CD1c-positive myeloid dendritic cell (primary cell): Measurements from ENCODE around the gene PARD3.
"Not testable (repeated sequence)": the region's sequence is repeated elsewhere in the genome, so short reads cannot be mapped to it uniquely, and the experiment has no call there.

Experiments
- DNase-seq: peaks from one replicate; pipeline ENCODE4 v3.0.0-alpha.2; 2016; ENCODE audit errors: extremely low spot score

The PARD3 gene

DNA sequence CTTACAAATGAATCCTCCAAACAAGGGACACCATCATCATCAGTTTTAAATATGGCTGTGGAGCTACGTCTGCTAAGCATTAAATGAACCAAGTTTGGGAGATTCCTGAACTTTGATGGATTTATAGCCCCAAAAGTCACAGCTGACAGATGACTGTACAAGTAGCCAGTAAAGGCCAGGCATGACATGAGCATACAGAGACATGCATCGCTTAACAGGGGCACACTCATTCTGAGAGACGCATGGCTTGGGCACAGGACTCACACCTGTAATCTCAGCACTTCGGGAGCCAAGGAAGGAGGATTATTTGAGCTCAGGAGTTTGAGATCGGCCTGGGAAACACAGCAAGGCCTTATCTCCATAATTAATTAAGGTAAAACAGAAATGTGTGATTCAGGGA, 166.2 kb downstream of the PARD3 start:
- no peak for DNase-seq

DNA sequence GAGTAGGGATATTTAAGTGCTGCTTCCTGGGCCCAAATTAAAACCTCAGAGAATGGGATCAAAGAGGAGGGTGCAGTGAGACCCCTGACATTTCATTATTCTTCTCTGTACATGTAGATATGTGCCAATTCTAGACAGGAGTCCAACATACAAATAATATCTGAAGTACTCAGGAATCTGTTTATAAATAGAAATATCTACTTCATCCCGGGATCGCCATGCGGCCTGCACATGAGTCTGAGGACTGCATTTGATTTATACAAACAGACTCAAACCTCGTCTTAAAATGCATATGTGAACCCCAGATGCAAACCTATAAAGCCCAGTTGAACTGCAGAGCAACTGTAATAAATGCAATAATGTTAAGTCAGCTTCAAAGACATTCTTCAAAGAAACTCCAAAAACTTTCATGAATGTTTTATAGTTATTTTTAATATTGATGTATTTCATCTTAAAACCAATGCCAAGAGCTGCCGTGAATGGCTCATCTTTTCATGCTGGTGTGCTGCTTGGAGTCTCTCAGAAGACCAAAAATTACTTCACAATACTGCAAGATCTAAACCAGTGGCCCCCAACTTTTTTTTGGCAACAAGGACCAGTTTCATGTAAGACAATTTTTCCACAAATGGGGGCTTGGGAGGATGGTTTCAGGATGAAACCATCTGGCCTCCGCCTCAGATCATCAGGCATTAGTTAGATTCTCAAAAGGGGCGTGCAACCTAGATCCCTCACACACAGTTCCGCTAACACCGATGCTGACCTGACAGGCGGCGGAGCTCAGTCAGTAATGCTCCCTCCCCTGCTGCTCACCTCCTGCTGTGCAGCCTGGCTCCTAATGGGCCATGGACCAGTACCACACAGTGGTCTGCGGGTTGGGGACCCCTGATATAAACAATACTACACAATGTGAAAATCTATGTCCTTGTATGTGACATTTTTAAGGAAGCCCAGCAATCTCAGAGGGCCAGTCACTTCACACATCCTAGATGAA, 166.9 kb downstream of the PARD3 start:
- DNase-seq: no peak

DNA sequence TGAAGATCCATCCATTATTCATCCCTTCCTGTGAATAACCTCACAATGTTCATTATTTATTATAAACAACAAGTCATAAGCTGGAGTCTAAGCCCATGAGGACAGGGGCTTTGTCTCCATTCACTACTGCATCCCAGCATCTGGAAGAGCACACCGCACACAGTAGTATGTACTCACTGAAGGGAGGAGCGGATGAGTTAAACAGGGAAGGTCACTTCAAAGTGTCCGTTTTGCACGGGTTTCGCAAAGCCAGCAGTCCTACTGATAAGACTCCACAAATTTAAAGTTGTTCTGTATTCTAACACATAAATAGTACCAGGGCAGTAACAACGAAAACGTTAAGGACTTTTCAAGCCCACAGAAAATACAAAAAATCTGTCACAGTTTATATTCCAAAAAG, 167.9 kb downstream of the PARD3 start:
- no peak for DNase-seq

DNA sequence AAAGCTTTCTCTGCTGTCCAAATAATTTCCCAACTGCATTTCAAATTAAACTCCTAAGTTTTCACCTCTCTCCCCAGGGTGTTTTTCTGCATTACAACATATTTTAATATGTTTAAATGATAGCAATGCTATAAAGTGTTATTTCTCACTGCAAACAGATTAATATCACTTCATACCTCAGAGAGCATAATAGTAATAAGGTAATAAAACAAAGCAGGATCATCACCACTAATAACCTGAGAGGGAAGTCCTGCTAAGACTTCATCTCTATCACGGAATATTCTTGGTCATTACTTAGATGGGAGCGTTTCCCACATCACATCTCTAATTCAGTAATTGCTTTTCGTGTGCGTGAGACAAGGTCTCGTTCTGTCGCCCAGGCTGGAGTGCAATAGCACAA, 168.8 kb downstream of the PARD3 start:
- DNase-seq: no peak

DNA sequence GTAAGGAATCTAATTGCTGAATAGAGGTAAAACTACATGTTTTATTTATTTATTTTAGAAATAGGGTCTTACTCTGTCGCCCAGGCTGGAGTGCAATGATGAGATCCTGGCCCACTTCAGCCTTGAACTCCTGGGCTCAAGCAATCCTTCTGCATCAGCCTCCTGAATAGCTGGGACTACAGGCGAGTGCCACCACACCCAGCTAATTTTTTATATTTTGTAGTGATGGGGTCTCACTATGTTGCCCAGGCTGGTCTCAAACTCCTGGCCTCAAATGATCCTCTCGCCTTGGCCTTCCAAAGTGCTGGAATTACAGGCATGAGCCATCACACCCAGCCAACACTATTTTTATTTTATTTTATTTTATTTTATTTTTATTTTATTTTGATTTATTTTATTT, 170.3 kb downstream of the PARD3 start:
- DNase-seq: not testable (repeated sequence)

DNA sequence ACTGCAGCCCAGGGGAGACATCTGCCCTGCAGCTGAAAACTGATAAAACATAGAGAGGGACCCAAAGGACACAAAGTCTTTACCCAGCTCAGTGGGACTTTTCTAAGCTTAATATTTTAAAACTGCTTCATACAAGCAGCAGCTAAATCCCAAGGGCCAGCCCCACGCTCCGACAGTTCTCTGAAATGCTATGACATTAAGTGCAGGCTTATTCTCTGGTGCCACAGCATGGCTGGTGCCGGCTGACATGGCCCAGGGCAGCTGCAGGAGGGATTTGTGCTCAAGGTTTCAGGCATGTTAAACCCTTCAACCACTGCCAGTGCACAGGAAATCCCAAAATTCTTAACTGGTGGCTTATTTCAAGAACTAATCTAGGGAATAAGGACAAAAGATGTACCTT, 170.9 kb downstream of the PARD3 start:
- DNase-seq: no peak

DNA sequence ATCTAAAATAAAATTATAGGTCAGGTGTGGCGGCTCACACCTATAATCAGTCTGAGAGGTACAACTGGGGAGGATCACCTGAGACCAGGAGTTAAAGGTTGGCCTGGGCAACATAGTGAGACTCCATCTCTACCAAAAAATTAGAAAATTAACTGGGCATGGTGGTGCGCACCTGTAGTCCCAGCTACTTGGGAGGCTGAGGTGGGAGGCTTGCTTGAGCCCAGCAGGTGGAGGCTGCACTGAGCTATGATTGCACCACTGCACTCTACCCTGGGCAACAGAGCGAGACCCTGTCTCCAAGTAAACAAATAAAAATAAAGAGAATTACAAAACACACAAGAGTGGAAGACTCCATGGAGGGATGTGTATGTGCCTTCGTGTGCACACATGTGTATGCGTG, 171.5 kb downstream of the PARD3 start:
- no peak for DNase-seq

DNA sequence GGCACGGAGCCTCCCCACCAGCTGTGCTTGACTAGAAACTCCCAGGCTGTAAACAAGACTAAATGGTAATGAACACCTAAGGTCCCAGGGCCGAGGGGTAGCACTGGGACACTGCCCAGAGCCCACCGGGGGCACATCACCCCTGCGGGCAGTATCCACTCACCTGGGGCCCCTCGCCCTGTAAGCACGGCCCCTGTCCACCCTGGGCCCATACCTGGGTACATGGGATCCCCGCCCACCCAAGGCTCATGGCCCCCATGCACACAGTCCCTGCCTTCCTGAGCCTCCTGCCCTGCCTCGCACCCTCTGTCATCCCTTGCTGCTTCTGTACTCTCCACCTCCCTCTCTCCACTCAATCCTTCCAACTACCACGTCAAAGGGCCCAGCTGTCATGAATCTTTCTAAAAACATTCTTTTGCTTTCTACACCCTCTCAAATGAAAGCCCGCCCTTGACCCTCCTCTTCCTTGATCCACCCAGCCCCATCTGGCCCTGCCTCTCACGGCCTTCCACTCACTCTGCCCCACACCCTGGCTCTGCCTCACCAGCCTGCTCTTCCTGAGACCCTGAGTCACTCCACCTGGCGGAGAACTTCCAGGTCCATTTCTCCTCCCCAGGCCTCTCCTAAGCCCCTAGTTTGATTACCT, 173.1 kb downstream of the PARD3 start:
- DNase-seq: no peak

DNA sequence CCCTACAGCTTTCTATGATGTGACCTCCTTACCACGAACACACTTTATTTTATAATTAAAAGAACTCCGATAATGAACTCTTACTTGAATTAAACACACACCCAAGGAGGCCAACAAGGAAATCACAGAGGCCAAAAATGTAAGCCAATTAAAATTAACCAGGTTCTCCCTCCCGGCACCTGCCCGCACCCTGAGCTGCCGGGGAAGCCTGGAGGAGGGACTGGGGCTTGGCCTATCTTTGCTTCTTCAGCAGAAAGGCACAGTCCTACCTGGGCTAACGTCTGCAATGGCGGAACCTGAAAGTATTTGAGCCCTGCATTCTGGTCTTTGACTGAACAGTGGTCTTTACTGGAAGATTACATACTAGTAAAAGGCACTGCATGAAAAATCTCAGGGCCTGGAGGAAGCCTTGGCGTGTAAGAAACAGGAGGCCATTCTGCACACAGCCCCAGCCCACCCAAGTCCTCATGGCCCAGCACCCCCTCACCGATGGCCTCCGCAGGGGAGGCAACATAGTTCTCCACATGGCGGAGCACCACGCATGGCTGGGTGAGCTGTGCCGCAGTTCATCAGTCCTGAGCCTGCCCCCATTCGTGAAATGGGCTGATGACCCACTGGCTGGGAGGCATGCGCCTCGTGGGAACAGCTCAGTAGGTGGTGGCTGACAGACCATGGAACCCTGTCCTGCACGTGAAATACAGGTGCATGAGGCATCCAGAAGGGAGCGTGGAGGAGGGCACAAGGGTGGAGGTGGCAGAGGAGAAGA, 173.8 kb downstream of the PARD3 start:
- no peak for DNase-seq

DNA sequence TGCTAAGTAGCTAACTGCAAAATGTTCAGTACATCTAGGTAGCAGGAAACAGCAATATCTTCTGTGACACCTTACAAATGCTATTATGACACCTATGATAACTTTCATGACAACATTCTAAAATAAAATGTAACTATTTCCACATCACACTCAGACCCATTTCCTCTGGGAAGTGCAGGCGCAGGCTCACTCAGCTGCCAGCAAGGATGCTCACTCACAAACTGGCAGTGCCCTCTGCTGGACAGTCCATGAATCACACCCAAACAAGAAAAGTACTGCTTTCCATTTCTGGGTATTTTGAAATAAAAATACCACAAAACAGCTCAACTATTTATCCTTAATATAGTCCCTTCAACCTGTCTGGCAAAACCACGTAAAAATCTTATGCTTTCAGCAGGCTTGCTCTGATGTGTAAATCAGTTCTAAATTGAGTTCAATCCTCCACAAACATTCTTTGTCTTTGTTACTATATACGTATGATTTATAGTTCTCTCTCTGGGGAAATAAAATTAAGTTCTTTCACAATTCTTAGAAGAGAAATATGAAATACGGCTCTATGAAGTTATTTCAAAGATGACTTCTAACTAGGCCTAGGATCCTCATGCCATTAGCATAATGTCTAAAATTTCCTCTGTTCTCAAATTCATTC, 176.6 kb downstream of the PARD3 start:
- peak; percentile 79 for DNase-seq

DNA sequence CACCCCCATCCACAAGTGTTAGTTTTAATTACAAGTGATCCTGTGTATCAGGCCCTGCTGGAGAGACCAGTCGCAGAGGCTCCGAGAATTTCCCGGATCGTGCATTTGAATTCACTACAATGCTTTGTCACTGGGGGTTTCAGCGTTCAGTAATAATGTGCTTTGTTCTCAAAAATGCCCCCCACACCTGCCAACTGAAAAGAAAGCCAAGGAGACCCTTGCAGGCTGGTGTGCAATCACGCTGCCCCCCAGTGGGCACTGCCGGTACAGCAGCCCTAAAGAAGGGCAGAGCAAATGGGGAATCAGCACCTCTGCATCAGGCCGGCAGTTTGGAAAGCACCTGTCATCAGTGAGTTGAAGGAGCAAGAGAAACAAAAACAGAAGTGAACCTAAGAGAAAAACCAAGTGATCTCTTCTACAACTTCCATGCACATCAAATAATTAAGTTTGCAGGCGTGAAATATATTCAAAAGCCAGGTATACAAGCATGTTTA, 177.6 kb downstream of the PARD3 start:
- peak; percentile 65 for DNase-seq

DNA sequence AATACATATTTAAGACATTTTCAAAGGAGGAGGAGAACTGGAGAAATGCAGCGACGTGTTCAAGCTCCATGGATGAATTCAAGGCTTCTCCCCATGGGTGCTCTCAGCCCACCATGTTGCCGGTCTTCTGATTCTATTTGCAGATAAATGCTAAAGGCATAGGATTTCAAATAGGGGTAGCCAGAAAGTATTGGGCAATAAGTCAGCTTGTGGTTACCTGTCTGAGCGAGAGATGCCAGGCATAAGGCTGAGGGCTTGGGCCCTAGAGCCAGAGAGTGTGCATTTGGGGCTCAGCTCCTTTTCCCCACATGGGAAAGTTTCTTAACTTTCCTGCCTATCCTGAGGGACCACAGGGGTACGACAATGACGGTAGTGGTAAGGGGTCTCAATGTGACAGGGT, 180.0 kb downstream of the PARD3 start:
- DNase-seq: no peak

DNA sequence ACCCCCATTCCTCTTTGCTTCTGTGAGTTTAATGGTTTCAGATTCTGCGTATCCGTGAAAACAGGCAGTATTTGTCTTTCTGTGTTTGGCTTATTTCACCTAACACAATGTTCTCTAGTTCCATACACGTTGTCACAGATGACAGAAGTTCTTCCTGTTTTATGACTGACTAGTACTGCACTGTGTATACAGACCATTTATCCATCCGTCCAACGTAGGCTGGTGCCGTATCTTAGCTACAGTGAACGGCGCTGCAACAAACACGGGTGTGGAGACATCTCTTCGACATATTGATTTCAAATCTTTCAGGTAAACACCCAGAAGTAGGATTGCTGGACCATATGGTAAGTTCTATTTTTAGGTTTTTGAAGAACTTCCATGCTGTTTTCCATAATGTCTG, 181.7 kb downstream of the PARD3 start:
- no peak for DNase-seq

DNA sequence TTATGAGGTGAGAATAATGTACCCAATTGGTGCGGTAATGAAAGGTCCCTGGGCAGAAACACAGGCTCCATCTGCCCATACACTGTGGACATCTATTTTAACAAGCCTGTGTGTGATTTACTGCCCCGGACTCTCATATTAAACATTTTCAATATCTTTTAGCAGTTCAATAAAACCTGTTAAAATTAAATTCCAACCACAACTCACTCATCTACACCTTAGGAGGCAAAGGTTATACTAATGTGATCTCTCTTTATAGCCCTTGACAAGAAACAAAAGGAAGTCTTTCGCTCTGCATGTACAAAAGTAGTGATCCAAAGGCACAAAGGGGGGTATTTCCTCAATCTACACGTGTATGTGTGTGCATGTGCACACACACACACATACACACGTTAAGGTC, 186.0 kb downstream of the PARD3 start:
- no peak for DNase-seq

DNA sequence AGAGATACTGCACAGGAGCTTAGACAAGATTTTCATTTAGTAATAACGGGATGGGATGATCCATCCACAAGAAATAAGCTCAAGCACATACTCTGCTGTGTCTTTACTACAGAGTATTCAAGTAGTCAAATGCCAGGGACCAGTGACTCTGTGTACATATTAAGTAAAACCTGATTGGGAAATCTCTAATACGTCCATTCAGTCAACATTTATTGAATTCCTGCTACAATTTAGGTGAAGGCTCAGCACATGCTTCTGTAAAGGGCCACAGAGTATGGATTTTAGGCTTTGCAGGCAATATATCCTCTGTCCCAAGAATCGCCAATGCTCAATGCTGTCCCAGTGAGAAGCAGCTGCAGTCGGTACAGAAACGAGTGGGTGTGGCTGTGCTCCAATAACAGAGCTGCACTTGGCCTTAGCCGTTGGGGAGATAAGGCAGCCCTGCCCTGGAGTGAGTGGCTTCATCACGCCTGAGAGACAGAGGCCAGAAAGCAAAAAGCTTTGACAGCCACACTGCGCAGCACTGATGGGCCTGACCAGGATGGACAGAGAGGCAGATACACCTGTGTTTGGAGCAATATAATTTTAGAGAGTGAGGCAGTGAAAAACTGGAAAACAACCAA, 186.8 kb downstream of the PARD3 start:
- no peak for DNase-seq

DNA sequence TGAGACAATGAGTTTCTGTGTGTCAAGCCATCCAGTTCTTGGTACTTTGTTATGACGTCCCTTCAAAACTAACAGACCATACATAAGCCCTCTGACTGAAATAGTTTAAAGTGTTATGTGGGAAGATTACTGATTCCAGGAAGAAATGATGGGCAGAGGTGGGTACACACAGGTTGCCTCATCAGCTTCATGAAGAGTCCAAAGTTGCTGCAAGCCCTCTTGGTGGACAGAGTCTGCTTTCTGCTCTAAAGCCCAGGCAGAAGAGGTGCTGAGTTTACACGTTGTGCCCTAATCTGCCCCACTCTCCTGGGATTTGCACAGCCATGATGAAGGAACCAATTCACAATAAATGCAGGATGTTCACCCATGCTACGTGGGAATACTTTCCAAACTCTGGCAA, 187.4 kb downstream of the PARD3 start:
- no peak for DNase-seq

DNA sequence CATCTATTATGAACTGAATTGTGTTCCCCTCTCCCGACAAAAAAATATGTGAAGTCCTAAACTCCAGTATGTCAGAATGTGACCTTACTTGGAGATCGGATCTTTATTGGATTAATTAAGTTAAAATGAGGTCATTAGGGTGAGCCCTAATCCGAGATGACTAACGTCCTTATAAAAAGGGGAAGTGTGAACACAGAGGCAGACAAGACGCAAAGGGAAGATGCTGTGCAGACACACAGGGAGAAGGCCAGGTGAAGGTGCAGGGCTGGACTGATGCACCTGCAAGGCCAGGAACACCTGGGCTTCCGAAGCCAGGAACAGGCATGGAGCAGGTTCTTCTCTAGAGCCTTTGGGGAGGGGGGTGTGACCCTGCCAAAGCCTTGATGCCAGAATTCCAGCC, 187.8 kb downstream of the PARD3 start:
- peak; percentile 9 for DNase-seq

DNA sequence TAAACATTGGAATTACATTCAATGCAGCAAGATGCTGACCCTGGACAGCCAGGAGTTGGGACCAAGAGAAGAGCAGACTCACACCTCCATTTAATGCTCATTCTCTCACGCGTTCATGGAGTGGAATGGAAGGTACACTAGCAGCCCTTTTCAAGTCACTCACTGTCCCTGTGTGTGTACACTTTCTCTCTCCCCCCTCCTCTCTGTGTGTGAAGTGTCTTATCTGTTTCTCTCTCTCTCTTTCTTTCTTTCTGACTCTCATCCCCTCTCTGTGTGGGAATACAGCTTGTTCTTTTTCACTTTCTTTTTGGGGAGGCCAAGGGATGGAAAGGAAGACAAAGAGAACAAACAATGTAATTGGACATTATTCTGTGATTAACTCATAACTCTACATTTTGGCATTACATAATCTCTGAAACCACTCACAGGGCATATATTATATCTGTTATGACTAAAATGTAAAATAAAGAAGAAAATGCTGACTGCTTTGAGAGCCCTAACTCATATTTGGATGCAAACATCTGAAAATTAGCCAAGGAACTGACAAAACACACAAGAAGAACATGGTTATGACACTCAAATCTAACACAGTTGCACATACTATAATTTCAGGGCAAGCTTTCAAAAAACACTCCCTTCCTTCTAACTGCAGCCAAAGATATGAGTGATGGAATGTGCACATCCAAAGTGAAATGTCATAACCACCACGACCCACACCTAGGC, 188.8 kb downstream of the PARD3 start:
- DNase-seq: no peak

DNA sequence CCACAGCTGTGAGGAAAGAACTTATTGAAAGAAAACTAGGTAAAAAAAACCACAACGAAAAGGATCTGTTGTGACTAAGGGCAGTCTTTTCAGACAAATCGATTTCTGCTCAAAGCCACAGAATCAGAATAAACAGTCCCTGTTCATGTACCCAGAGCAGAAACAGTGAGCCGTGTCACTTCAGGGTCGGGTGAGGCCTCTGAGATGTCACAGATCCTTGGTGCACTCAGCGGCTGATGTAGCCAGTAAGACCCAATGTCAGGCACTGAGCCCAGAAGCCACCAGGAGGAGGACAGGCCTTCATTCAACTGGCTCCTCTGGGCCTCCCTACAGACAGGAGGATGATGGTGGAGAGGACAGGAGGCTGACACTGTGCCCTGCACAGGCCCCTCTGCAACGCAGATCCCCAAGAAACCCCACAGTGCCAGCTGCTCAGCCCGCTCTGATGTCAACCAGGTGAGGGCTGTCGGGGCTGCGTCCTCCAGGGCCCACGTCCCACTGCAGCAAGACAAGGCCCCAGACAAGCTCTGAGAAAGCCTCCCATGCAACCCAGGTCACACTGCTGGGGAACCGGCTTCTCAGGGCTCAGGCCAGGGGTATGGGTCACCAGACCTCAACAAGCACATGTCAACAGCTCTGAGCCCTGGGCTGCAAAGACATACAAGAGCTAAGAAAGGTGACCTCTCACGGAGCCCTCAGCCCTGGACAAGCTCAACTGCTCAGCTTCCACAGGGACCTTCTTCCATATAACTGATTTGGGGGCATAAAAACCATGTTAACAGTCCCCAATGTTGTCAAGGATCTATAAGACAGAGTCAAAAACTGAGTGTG, 190.6 kb downstream of the PARD3 start:
- DNase-seq: no peak

DNA sequence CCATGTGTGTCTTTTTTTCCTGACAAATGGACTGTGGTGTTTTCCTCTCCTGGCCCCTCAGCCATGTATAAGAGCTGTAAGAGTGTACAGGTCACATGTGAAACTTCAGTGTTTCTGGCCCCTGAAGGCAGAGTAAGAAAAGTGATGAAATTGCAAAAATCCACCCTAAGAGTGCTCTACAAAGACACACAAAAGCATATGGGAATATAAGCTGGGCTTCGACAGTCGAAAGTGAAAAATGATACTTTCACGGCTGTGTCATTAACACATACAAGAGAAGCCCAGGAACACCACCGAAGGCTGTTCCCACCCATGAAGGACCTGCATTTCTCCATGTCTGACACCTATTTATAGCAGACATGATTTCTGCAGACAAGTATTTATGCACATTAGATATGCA, 192.2 kb downstream of the PARD3 start:
- no peak for DNase-seq
